HG02759 (cell line): ENCODE measurements around the gene PRKACG.

Experiments
- ATAC-seq: cut with Tn5 transposase; IDR thresholded peaks from one replicate; pipeline ENCODE4 v1.9.1; 2021; ENCODE audit warnings: mild to moderate bottlenecking, moderate library complexity; ENCODE audit not compliant: unreplicated experiment

The PRKACG gene

DNA sequence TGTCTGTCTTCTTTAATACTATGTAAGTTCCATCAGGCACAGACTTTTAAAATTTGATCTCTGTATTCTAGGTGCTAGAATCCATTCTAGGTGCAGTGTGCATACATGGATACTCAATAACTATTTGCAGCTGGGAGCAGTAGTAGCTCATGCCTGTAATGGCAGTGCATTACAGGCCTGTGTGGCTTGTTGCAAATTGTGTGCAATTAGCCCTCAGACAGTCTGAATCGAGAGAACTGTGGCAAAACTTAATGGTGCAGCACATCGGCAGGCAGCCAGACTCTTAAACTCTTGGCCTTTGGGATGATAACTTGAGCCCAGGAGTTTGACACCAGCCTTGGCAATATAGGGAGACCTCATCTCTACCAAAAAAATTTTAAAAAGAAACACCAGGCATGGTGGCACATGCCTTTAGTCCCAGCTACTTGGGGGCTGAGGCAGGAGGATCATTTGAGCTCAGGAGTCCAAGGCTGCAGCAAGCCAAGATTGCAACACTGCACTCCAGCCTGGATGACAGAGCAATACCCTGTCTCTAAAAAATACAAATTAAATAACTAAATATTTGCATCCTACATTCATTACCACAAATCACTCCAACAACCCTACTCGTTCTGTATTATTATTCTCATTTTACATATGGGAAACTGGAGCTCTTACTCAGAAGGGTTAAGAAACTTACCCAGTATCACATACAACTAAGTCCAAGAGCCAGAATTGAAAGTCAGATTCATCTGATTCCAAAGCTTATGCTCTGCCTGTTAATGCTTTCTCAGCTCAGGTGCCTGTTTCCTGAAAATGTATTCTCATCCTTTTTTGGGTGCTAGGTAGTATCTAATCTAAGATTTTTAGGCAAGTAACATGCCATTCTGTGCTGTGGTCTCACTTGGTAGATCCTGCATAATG is 30.1 kb downstream of the PRKACG start:
- ATAC-seq, result no peak

DNA sequence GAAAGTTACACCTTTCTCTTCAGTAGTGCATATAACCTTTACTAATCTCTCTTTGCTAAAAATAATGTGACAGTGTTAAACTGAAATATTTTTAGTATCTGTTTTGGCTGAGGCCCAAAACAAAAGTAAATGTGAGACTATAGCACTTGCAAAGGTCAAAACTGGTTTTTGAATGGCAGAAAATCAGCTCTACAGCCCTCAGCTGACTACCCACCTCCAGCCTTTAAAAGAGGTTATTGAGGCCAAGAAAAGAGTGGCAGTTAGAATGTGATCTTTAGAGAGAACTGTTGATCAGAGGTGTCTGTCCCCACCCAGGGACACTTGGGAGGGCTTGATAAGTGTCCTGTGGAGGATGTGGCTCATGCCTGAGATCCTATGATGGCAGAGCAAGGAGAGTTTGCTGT is 30.9 kb downstream of the PRKACG start:
- peak; percentile 51 for ATAC-seq

DNA sequence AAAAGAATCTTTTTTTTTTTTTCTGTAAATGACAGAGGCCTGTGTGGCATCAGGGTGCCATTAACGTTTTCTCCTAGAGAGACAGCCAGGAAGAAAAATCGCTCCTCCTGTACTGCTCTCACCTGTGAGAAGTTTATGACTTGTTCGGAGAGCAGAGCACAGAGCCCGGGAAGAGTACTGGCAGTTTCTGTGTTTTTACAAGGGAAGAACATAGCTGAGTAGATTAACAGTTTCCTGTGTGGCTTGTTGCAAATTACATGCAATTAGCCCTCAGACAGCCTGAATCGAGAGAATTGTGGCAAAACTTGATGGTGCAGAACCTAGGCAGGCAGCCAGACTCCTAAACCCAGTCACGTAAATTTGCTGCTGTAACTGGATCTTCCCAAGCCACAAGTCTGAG is 32.1 kb downstream of the PRKACG start:
- peak; percentile 48 for ATAC-seq

DNA sequence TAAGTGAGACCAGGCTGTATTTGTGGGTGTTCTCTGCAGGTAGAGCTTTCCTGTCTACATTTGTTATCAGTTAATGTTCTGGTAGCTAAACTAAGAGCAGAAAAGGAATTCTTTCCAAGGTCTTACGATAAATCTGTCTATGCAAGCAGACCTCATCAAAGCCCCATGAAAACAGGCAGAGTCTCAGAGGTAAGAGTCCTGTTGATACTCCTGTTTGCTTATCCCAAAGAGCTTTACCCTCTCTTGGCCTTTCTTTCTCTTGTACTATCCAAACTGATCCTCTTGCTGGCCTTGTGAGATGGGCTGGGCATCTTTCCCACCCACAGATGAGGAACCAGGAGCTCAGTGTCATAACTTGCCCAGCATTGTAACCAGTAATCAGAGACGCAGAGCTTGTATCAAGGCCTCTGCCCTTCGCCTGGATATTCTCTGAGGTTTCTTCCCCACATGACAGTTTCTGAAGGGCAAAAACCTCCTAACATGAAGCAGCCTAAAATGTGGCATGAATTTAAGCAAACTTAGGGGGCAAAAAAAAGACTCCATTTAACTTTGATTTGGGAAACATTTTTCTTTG is 33.5 kb downstream of the PRKACG start:
- ATAC-seq, result no peak

DNA sequence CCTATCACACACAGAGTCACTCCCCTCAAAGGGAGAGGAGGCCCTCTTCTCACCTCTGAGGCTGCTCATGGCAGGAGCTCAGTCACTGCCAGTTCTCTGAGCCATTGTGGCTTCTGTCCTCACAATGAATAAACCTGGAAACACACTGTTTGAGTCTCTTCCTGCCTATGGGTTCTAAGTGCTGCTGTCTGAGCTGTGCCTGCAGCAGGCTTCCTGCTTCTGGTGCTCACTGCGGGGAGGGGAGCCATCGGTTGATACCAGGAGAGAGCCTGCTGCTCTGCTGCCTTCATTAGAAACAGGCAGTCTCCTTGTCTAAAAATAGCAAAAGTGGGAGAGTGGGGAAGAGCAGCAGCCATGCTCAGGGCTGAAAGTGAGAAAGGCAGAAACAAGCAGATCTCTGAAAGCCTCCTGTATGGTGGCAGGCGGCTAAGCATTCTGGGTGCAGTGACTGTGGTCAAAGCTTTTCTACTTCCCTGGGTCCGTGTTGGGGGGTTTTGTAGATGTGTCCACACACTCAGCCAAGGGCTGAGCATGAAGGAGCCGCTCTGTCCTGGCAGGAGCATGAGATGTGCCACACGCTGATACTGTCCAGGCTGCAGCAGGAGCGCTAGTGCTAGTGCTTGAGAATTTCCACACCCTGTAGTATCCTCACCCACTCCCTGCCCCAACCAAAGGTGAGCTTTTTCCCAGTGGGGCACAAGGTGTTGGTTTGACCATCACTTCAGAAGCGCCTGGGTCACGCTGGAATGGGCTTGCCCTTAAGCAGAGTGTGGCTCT is 34.2 kb downstream of the PRKACG start:
- no peak for ATAC-seq

DNA sequence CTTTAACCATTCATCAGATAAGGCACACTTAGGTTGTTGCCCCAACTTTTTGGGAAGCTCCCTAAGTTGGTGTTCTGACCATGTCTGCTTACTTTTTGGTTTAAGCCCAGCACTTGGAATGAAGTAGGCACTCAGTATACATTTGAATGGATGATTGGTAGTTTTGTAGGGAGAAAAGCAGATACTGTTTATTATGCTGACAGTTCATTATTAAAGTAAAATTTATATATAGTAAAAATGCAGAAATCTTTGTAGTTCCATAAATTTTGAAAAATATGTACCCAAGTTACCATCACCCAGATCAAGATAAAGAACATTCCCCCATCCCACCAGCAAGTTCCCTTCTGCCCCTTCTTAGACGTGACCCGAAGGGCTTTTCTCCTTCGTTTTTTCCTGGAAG is 35.4 kb downstream of the PRKACG start:
- ATAC-seq, result no peak

DNA sequence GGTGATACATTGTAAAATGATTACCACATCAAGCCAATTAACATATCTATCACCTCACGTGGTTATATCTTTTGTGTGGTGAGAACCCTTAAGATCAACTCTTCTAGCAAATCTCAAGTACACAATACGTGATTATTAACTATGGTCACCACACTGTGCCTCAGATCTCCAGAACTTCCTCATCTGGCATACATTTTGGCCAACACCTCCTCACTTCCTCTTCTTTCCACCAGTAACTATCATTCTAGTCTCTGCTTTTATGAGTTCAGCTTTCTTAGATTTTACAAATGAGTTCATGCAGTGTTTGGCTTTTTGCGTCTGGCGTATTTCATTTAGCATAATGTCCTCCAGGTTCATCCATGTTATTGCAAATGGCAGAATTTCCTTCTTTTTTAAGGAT is 35.8 kb downstream of the PRKACG start:
- ATAC-seq, result no peak

DNA sequence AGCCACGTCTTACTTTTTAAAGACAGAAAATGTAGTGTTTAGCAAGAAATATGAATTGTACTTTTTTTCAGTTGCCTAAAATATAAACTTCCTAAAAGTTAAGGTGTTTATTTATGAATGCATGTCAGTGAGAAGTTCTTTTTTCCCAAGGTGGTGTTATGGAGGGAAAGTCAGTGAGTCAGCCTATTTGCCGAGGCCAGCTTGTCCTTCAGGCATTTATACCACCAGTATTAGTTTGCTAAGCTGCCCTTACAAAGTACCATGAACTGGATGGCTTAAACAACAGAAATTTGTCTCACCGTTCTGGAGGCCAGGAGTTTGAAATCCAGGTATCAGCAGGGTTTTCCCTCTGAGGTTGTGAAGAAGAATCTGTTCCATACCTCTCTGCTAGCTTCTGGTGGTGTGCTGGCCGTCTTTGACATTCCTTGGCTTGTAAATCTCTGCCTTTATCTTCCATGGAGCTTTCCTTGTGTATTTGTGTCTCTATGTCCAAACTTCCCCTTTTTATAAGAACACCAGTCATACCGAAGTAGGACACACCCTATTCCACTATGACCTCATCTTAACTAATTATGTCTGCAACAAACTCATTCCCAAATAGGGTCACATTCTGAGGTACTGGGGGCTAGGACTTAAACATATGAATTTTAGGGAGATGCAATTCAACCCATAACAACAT is 38.4 kb downstream of the PRKACG start:
- no peak for ATAC-seq

DNA sequence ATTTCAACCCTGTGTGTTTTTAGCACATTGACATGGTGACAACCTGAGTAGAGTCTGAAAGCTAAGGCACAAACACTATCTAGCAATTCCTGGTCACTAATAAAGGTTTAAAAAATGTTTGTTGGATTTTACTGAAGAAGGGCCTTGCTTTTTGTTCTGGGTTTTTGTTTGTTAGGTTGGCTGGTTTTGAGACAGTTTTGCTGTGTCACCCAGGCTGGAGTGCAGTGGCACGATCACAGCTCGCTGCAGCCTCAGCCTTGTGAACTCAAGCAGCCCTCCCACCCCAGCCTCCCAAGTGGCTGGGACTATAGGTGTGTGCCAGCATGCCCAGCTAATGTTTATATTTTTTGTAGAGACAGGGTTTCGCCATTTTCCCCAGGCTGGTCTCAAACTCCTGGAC is 39.0 kb downstream of the PRKACG start:
- ATAC-seq, result no peak

DNA sequence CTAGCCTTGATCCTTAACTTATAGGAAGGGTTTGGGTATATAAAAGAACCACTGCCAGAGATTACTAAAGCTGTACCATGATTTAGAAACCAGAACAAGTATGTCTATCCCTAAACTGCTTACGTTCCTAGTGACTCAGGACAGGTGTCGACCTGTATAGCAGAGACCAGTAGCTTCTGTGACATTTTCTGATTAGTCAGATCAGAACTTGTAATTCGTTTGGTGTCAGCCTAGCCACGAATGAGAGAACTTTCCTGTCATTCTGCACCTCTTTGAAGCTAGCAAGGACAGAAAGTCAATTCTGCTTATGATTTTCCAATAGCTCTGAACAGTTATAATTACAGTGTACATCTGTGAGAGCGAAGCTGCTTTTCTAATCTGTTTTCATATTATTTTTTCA is 39.5 kb downstream of the PRKACG start:
- ATAC-seq, result peak; percentile 92

DNA sequence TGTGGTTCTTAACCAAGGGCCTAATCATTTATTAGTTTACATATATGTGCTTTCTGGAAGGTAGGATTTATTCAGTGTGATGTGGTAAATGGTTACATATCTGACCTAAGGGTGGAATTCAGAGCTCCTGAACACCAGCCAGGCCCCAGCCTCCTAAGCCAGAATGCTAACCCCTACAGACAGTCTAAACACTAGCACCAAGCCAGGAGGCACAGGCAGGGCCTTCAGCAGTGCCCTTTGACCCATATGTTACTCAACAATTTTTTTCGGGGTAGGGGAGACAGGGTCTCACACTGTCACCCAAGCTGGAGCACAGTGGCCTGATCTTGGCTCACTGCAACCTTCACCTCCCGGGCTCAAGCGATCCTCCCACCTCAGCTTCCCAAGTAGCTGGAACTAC is 40.3 kb downstream of the PRKACG start:
- no peak for ATAC-seq

DNA sequence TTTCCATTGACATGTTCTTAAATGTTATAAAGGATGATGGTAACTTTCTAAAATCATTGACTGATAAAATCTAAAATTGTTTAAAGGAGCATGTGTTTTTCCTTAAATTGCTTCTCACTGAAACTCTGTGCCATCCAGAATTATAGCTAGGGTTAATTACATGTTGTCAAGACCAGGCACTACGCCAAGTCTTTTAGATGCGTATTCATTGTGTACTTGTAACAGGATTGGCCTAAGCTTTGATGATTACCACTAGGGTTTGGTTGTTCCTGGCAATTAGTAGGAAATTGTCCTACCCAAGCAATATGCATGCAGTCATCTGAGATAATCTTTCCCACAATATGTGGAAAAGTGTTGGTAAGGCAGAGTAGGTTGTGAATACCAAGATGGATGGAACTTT is 43.8 kb downstream of the PRKACG start:
- ATAC-seq, result no peak

DNA sequence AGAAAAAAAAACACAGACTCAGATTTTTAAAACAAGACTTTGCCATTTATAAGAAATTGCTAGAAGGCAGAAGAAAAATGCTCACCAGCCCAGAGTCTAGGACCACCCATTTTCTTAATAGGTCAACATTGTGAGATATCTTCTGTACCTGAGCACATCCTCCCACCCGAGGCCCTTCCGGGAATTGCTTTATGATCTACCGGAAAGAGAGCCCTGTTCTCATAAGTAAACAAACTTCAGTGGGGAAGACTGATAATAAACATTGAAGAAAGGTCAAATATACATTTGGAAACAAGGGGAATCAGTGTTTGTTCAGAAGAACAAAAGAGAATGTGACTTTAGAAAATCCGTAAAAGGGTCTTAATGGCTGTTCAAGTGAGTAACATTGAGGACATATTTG is 44.4 kb downstream of the PRKACG start:
- ATAC-seq, result no peak

DNA sequence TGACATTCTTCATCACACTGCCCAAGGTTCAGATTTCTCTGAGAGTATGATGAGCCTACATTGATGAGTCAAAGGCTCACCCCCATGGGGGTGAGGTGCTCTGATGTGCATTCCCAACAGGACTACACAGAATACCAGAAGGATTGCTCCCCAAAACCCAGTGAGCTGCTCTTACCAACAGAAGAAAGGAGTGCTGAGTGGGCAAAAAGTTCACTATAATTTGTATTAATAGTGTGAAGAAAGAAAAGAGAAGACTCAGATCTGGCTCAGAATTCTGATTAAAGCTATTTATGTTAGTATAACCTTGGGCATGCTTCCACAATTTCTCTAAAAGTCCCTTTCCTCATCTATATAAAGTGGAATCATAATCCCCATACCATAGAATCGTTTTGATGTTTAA is 46.1 kb downstream of the PRKACG start:
- ATAC-seq, result no peak

DNA sequence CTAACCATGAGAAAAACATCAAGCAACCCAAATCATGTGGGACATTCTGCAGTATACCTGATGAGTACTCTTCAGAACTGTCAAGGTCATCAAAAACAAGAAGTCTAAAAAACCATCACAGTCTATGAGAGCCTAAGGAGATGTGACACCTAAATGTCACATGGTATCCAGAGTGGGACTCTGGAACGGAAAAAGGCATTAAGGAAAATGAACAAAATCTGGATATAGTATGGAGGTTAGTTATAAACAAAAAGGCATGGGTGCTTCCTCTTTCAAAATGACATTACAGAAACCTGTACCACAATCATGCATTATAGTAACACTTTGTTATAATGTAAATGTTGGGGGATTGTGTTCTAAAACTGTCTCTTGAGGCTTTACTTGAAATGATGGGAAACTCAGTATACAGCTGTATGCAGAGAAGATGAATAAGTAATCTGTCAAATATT is 47.4 kb downstream of the PRKACG start:
- ATAC-seq, result peak; percentile 87

DNA sequence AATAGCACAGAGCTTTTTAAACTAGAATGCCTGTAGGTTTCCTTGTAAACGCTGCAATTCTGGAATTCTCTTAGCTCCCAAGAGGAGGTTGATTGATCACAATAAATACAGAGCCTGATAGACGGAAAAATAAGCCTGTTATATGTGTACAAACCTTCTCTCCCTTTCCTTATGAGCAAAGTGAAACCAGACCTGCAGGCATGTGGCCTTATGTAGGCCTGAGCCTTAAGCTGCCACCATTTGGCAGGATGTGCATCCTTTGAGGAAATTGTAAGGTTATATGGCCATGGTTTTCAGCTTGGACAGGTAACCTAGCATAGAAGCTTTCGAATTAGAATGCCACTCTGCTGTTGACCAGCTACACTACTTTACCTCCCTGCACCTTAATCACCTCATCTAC is 49.1 kb downstream of the PRKACG start:
- ATAC-seq, result no peak

DNA sequence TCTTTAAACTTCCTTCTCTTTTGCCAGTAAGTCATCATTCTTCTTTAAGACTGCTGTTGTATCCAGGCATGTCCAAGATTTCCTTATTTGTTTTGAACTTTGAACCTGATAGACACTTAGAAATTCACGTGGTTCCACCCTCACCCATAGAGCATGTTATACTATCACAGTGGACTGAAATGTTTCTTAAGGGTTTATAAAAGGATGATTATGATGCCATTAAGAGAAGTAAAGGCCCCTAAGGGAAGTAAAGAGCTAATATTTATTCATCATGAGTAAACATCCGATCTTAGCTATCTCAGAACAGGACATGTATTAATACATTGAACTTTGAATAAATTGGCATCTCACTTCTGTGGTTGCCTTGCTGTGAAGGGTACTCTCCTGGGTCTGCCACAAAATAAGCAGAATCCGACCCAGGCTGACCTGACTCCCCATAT is 49.8 kb downstream of the PRKACG start:
- ATAC-seq, result no peak

DNA sequence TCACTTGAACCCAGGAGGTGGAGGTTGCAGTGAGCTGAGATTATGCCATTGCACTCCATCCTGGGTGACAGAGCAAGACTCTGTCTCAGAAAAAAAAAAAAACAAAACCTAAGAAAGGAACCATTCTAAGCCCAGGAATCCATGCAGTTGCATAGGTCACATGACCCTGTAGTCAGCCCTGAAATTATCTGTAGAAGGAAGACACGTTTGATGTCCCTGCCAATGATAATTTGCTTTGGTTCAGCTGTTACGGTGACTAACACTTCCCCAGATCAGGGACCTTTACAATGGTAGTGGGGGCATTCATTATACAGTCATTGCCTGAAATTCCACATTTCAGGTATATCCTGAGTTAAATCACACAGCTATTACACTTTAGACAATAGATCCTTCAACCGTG is 50.5 kb downstream of the PRKACG start:
- ATAC-seq, result no peak
